GM21786 (cell line): ENCODE data around the gene PREB.

Experiments
- ATAC-seq: cut with Tn5 transposase; IDR thresholded peaks from one replicate; pipeline ENCODE4 v1.9.1; 2021; ENCODE audit not compliant: unreplicated experiment

PREB gene

DNA sequence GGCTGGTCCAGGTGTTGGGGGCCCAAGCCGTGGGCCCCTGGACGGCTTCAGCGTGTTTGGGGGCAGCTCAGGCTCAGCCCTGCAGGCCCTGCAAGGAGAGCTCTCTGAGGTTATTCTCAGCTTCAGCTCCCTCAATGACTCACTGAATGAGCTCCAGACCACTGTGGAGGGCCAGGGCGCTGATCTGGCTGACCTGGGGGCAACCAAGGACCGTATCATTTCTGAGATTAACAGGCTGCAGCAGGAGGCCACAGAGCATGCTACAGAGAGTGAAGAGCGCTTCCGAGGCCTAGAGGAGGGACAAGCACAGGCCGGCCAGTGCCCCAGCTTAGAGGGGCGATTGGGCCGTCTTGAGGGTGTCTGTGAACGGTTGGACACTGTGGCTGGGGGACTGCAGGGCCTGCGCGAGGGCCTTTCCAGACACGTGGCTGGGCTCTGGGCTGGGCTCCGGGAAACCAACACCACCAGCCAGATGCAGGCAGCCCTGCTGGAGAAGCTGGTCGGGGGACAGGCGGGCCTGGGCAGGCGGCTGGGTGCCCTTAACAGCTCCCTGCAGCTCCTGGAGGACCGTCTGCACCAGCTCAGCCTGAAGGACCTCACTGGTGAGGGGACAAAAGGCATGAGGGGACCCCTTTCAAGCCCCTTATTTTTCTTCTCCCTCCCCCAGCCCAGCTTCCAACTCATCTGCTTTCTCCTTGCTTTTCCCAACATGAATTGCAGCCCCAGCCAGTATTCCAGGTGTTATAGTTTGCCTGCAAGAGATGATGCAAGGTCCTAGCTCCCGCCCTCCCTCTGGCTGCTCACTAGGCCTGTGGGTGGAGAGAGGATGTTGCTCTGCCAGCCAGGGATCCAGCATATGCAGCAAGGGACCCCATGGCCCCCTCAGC, 50.8 kb downstream of the PREB start:
- no peak for ATAC-seq

DNA sequence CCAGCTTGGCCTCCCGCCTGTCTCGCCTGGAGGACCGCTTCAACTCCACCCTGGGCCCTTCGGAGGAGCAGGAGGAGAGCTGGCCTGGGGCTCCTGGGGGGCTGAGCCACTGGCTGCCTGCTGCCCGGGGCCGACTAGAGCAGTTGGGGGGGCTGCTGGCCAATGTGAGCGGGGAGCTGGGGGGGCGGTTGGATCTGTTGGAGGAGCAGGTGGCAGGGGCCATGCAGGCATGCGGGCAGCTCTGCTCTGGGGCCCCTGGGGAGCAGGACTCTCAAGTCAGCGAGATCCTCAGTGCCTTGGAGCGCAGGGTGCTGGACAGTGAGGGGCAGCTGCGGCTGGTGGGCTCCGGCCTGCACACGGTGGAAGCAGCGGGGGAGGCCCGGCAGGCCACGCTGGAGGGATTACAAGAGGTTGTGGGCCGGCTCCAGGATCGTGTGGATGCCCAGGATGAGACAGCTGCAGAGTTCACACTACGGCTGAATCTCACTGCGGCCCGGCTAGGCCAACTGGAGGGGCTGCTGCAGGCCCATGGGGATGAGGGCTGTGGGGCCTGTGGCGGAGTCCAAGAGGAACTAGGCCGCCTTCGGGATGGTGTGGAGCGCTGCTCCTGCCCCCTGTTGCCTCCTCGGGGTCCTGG, 51.5 kb downstream of the PREB start:
- no peak for ATAC-seq

DNA sequence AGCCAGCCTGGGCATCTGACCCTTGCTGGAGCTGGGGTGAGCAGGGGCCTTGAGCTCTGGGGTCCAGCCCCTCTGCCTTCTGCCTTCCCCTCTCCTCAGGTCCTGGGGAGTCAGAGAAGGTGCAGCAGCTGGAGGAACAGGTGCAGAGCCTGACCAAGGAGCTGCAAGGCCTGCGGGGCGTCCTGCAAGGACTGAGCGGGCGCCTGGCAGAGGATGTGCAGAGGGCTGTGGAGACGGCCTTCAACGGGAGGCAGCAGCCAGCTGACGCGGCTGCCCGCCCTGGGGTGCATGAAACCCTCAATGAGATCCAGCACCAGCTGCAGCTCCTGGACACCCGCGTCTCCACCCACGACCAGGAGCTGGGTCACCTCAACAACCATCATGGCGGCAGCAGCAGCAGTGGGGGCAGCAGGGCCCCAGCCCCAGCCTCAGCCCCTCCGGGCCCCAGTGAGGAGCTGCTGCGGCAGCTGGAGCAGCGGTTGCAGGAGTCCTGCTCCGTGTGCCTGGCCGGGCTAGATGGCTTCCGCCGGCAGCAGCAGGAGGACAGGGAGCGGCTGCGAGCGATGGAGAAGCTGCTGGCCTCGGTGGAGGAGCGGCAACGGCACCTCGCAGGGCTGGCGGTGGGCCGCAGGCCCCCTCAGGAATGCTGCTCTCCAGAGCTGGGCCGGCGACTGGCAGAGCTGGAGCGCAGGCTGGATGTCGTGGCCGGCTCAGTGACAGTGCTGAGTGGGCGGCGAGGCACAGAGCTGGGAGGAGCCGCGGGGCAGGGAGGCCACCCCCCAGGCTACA, 52.3 kb downstream of the PREB start:
- ATAC-seq = no peak
